Upper lobe of left lung (tissue), 6 donors: ENCODE data around the gene MAGEA9B. TPM values are rescaled to one million over a fixed set of nuclear protein-coding genes. Genes with fewer than 3 reads are reported as not detected.

Experiments used
- ATAC-seq, 2 donors: fragments of 200-7000 bp; cut with Tn5 transposase; one replicate each; pipeline ENCODE4 v1.9.1; 2022; ENCODE audit warnings: mild to moderate bottlenecking in 2 of 2, moderate library complexity in 2 of 2; ENCODE audit not compliant: low FRiP score in 2 of 2
- DNase-seq, 2 donors: peaks; one replicate each; pipeline ENCODE4 v3.0.0-alpha.2; 2019 to 2020
- H3K27ac ChIP-seq, 4 donors: fragments of 200-600 bp; sonication (generic); one replicate each; pipeline ENCODE4 v1.5.1; 2016 to 2019
- H3K27me3 ChIP-seq, 4 donors: fragments of 200-600 bp; sonication (generic); one replicate each; pipeline ENCODE4 v1.5.1; 2017 to 2019
- H3K36me3 ChIP-seq, 4 donors: fragments of 200-600 bp; sonication (generic); one replicate each; pipeline ENCODE4 v1.5.1; 2016 to 2019
- H3K4me1 ChIP-seq, 4 donors: fragments of 200-600 bp; sonication (generic); one replicate each; pipeline ENCODE4 v1.5.1; 2018 to 2019
- H3K4me3 ChIP-seq, 4 donors: fragments of 200-600 bp; sonication (generic); one replicate each; pipeline ENCODE4 v1.5.1; 2017 to 2019; ENCODE audit warnings: mild to moderate bottlenecking in 2 of 4, moderate library complexity in 1 of 4
- H3K9me3 ChIP-seq, 4 donors: fragments of 200-600 bp; sonication (generic); one replicate each; pipeline ENCODE4 v1.5.1; 2018 to 2019
- EP300 ChIP-seq, 4 donors: sonication (generic); formaldehyde crosslinking; IDR thresholded peaks; one replicate each; pipeline ENCODE4 v1.5.1; 2017; ENCODE audit warnings: antibody characterized with exemption in 4 of 4, control low read depth in 2 of 4
- POLR2A ChIP-seq, 4 donors: fragments of 450-650 bp; IDR thresholded peaks; one replicate each; pipeline ENCODE4 v1.5.1; 2016 to 2017; ENCODE audit warnings: antibody characterized with exemption in 4 of 4, mild to moderate bottlenecking in 2 of 4
- POLR2AphosphoS5 ChIP-seq, 2 donors: sonication (generic); formaldehyde crosslinking; IDR thresholded peaks; one replicate each; pipeline ENCODE4 v1.5.1; 2017; ENCODE audit warnings: antibody characterized with exemption in 2 of 2
- WGBS, 2 donors: methylation state at CpG; one replicate each; pipeline ENCODE4 v1.1.5; 2017 to 2018; 5-methylcytosine and 5-hydroxymethylcytosine counted together
- total RNA-seq, 6 donors: library from RNA; depleted of rRNA in 4 of 6; stranded (reverse); fragments of >200 nt in 4 of 6; gene quantifications; one replicate each; pipeline versions ENCODE4 v1.1.0 to v1.2.1, GENCODE V29; 2016 to 2021
- TF ChIP-seq, protein P1 (sequence below), 6 experiments: fragments of 450-650 bp in 4 of 6; fragments of 200-600 bp in 2 of 6; sonication (generic) in 2 of 6; IDR thresholded peaks; one replicate each; pipeline ENCODE4 v1.5.1; 2016 to 2019; ENCODE audit warnings: antibody characterized with exemption in 6 of 6
- donor health status: DM: no; HTN: no; CAD: no; lungs with moderate emphysema.
- donor health status: DM: no; HTN: yes; CAD: no; lungs with severe emphysema.

MAGEA9B gene
- total RNA-seq, 6 donors from 2014 or later = not detected

DNA sequence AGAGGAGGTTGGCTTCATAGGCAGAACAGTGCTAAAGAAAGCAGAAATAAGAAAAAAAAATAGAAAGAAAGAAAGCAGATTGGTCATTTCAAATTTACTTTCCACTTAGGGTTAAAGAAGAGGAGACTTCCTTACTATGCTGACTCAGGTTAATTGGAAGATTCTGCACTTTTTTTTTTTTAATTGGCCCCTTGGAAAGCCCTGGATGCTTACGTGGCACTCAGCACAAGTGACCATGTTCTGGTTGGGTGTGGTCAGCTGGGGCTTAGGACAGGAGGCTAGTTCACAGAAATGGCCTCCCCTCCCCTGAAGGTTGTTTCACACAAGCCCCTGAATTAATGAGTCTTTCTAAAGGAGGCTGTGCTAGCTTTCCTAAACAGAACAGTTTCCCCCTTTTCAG lies 14.5 kb downstream of the MAGEA9B start:
- 14 to 58% methylated on average over 1 of the region's 1 CpG for WGBS, 2 donors
- DNase-seq (no peak), ATAC-seq (no peak)
- H3K4me1 ChIP-seq = no peaks in the 10 kb centered on the region
- H3K27ac ChIP-seq = no peak overlapping the region
- no peaks in the 10 kb centered on the region for H3K9me3 ChIP-seq
- TF ChIP-seq EP300 (IDR thresholded peaks at IDR 0.05) = no peak
- H3K36me3 ChIP-seq = no peaks in the 10 kb centered on the region
- no peak overlapping the region for H3K4me3 ChIP-seq
- H3K27me3 ChIP-seq = no peaks in the 10 kb centered on the region

DNA sequence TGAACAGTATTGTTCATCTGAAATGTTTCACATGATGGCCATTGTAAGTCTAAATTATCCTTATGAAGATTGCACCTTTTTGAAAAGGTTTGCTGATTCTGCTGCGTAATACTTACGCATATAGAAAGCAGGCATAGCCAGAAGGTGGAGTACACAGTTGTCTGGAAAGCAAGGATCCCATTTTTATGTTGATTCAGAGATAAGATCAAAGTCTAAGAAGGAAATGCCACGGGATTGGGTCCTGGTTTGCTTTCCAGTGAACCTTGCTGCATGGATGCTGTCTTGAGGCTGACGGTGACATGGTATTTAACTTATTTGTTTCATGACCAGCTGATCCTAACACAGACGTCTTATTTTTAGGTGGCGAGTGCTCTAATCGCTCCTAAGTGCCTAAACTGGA lies 15.5 kb downstream of the MAGEA9B start:
- WGBS, 2 donors = 82 to 88% methylated on average over 5 to 7 of the region's 7 CpGs
- DNase-seq = no peak
- no peak overlapping the region for H3K27ac ChIP-seq
- TF ChIP-seq POLR2A (IDR thresholded peaks at IDR 0.05) (no peak), POLR2AphosphoS5 (IDR thresholded peaks at IDR 0.05) (no peak), EP300 (IDR thresholded peaks at IDR 0.05) (no peak)
- TF ChIP-seq, protein P1, sequence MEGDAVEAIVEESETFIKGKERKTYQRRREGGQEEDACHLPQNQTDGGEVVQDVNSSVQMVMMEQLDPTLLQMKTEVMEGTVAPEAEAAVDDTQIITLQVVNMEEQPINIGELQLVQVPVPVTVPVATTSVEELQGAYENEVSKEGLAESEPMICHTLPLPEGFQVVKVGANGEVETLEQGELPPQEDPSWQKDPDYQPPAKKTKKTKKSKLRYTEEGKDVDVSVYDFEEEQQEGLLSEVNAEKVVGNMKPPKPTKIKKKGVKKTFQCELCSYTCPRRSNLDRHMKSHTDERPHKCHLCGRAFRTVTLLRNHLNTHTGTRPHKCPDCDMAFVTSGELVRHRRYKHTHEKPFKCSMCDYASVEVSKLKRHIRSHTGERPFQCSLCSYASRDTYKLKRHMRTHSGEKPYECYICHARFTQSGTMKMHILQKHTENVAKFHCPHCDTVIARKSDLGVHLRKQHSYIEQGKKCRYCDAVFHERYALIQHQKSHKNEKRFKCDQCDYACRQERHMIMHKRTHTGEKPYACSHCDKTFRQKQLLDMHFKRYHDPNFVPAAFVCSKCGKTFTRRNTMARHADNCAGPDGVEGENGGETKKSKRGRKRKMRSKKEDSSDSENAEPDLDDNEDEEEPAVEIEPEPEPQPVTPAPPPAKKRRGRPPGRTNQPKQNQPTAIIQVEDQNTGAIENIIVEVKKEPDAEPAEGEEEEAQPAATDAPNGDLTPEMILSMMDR (IDR thresholded peaks at IDR 0.05) = no peak
- H3K4me1 ChIP-seq = no peaks in the 10 kb centered on the region
- no peaks in the 10 kb centered on the region for H3K27me3 ChIP-seq
- no peaks in the 10 kb centered on the region for H3K9me3 ChIP-seq
- no peak overlapping the region for H3K4me3 ChIP-seq
- ATAC-seq = no peak
- H3K36me3 ChIP-seq = no peaks in the 10 kb centered on the region

DNA sequence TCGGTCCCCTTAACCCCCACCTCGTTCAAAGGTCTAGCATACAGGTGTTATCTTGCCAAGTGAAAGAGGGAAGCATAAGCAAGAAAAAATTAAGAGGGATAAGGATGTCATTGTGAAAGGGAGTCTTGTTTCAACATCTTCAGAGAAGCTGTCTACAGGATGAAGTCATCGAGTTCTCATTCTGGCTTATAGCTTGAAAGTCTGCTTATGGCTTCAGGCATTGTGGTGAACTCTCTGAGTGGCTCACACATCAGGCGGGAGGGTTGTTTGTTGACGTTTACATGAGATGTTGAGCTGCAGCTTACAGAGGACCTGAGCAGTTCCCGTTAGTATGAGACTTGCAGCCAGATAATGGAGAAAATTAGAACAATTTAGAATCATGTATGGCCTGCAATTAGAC lies 16.6 kb downstream of the MAGEA9B start:
- DNase-seq = no peak
- no peak for TF ChIP-seq POLR2A (IDR thresholded peaks at IDR 0.05)
- Histone ChIP-seq H3K4me3 (no peak overlapping the region), H3K4me1 (no peaks in the 10 kb centered on the region), H3K9me3 (no peaks in the 10 kb centered on the region), H3K27me3 (no peaks in the 10 kb centered on the region), H3K27ac (no peak overlapping the region), H3K36me3 (no peaks in the 10 kb centered on the region)
- WGBS, 2 donors = 51 to 59% methylated on average over 6 of the region's 6 CpGs
- ATAC-seq = no peak

DNA sequence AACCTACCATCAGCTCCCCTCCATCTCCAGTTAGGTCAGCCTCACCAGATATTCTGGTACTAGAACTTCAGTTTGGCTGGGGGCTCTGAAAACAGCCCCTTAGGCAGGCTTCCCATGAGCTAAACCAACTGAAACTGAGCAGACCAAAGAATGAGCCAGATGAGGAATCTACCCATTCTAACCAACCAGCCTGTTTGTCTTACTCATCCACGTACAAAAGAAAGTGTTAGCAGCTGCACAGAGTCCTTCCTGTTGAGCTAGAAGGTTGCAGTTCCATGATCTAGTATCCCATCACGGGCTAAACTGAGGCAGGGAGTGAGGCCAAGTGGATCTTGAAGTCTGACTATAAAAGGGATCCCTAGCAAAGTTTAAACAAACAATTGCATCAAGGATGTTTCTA lies 17.5 kb downstream of the MAGEA9B start:
- Histone ChIP-seq H3K4me3 (no peak overlapping the region), H3K27me3 (no peaks in the 10 kb centered on the region), H3K9me3 (no peaks in the 10 kb centered on the region), H3K4me1 (no peaks in the 10 kb centered on the region), H3K36me3 (no peaks in the 10 kb centered on the region), H3K27ac (no peak overlapping the region)
- TF ChIP-seq POLR2AphosphoS5 (IDR thresholded peaks at IDR 0.05) (no peak), POLR2A (IDR thresholded peaks at IDR 0.05) (no peak), EP300 (IDR thresholded peaks at IDR 0.05) (no peak)
- TF ChIP-seq, protein P1 (IDR thresholded peaks at IDR 0.05) = no peak
- 44 to 67% methylated on average over 1 to 2 of the region's 2 CpGs for WGBS, 2 donors
- DNase-seq = no peak
- no peak for ATAC-seq

DNA sequence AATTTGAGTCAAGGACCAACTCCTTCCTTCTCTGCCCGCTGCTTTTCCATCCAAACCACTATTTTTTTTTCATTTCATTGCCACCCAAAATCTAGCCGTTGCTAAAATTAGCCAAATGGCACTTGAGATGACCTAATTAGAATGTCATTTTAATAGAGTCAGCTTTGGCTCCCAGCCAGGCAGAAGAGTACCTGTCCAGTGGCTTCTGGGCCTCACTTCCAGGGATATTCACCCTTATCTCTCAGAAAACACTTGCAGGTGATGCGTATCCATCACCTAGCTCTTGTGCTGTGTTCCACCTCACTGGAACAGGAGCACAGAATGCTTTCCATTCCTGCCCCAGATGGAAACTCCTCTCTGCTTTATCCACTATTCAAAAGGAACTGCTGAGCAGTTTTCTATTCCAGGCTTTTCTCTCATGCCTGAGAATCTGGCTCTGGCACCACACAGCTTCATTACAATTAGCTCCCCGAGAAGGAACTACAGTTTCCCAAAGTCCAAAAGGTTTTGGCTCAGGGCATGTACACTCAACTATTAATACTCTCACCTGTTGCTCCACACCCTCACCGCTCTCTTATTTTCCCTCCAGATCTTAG lies 18.5 kb downstream of the MAGEA9B start:
- ATAC-seq (no peak), DNase-seq (no peak)
- Histone ChIP-seq H3K27ac (no peak overlapping the region), H3K36me3 (no peaks in the 10 kb centered on the region), H3K4me3 (no peak overlapping the region), H3K27me3 (no peaks in the 10 kb centered on the region), H3K4me1 (no peaks in the 10 kb centered on the region), H3K9me3 (no peaks in the 10 kb centered on the region)
- TF ChIP-seq, protein P1 (IDR thresholded peaks at IDR 0.05) = no peak
- no peak for TF ChIP-seq POLR2AphosphoS5 (IDR thresholded peaks at IDR 0.05)
- no peak for TF ChIP-seq POLR2A (IDR thresholded peaks at IDR 0.05)
- no peak for TF ChIP-seq EP300 (IDR thresholded peaks at IDR 0.05)
- whole genome bisulfite sequencing, 2 donors = 73 to 93% methylated on average over 5 of the region's 5 CpGs

DNA sequence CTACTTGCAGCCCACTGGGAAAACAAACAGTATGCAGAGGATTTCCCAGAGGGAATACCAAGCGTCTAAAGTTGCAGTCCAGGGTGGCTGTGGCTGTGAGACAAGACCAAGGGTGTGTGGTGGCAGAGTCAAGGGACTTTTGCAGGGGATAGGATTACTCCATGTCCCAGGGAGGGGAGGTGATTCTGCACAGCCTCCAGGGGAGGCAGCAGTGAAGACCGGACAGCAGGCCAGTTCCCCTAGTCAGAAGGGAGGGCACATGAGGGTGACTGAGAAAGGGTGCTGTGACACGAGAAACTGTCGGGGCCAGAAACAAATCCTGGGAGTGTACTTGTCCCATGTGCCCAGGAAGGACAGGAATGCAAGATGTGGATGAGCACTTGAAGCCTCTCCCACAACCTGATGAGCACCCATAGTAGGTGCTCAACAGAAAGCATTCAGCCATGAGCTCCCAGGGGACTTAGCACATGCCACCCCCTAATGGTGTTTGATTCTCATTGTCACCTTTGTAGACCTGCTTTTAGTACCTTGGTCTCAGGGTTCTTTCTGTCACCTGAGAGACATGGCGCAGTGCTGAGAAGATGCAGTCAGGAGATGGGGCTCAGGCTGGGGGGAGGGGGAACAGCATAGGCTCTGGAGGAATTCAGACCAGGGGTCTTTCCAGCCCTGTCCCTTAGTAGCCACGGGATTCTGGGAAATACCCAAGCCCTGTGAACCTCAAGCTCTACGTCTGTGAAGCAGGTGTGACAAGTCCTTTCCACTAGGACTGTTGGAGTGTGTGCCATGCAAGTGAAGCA lies 19.4 kb downstream of the MAGEA9B start:
- WGBS, 2 donors = 74% methylated on average over 3 to 7 of the region's 7 CpGs
- H3K9me3 ChIP-seq = no peaks in the 10 kb centered on the region
- H3K27me3 ChIP-seq = no peaks in the 10 kb centered on the region
- TF ChIP-seq, protein P1 (IDR thresholded peaks at IDR 0.05) = no peak
- no peaks in the 10 kb centered on the region for H3K4me1 ChIP-seq
- DNase-seq (no peak), ATAC-seq (no peak)
- H3K4me3 ChIP-seq = no peak overlapping the region
- no peaks in the 10 kb centered on the region for H3K36me3 ChIP-seq
- H3K27ac ChIP-seq = no peak overlapping the region
